WTC11 (cell line): Measurements from ENCODE around the gene DNAAF2. TPM values are rescaled to one million over a fixed set of nuclear protein-coding genes. Genes with fewer than 3 reads are reported as not detected.

ENCODE experiments used
- ATAC-seq: fragments of 200-7000 bp; cut with Tn5 transposase; 2 replicates; pipeline ENCODE4 v1.10.0; 2021; ENCODE audit warnings: mild to moderate bottlenecking, moderate library complexity
- CTCF ChIA-PET: fragments of 300-600 bp; sonication (Branson Sonifier 250); formaldehyde crosslinking; loops from one replicate; lab custom pipeline; 2021; ENCODE audit warnings: antibody characterized with exemption; lab: Charles Lee
- POLR2A ChIA-PET: fragments of 350-600 bp; sonication (Branson Sonifier 250); formaldehyde crosslinking; loops from one replicate; lab custom pipeline; 2021; ENCODE audit warnings: antibody characterized with exemption; lab: Charles Lee
- DNase-seq: peaks from one replicate; pipeline ENCODE4 v3.0.0; 2021; ENCODE audit warnings: low spot score
- H3K27ac Mint-ChIP-seq: 2 replicates; pipeline ENCODE4 v1.8.0; 2021; ENCODE audit warnings: mixed read lengths
- H3K27me3 Mint-ChIP-seq: 2 replicates; pipeline ENCODE4 v1.8.0; 2021; ENCODE audit warnings: low read depth, mild to moderate bottlenecking, moderate library complexity, mixed read lengths
- H3K36me3 Mint-ChIP-seq: 2 replicates; pipeline ENCODE4 v1.8.0; 2021; ENCODE audit warnings: mixed read lengths
- H3K4me1 Mint-ChIP-seq: 2 replicates; pipeline ENCODE4 v1.8.0; 2022; ENCODE audit warnings: mixed read lengths
- H3K4me3 Mint-ChIP-seq: 2 replicates; pipeline ENCODE4 v1.8.0; 2021; ENCODE audit warnings: mild to moderate bottlenecking, moderate library complexity, mixed read lengths
- H3K9me3 Mint-ChIP-seq: 2 replicates; pipeline ENCODE4 v1.8.0; 2021; ENCODE audit warnings: mixed read lengths
- EMX1 ChIP-seq: fragments of 250-450 bp; sonication (Bioruptor Pico); IDR thresholded peaks from 2 replicates; pipeline ENCODE4 v1.8.0; 2021; ENCODE audit warnings: mild to moderate bottlenecking
- FOXP1 ChIP-seq: sonication (generic); formaldehyde crosslinking; IDR thresholded peaks from 2 replicates; pipeline ENCODE4 v1.8.0; 2022; ENCODE audit warnings: missing genetic modification reagents, mild to moderate bottlenecking, moderate library complexity, borderline replicate concordance
- GTF2I ChIP-seq: fragments of 250-450 bp; sonication (Bioruptor Pico); conservative IDR thresholded peaks from 2 replicates; pipeline ENCODE4 v1.4.0; 2021; ENCODE audit warnings: mild to moderate bottlenecking
- KAT7 ChIP-seq: sonication (generic); formaldehyde crosslinking; IDR thresholded peaks from 2 replicates; pipeline ENCODE4 v1.8.1; 2023; ENCODE audit warnings: missing genetic modification reagents, mild to moderate bottlenecking, borderline replicate concordance
- MXD4 ChIP-seq: fragments of 250-450 bp; sonication (Bioruptor Pico); IDR thresholded peaks from 2 replicates; pipeline ENCODE4 v1.8.0; 2021; ENCODE audit warnings: mild to moderate bottlenecking, moderate library complexity, borderline replicate concordance
- NFATC4 ChIP-seq: fragments of 250-450 bp; sonication (Bioruptor Pico); IDR thresholded peaks from 2 replicates; pipeline ENCODE4 v1.9.0; 2021; ENCODE audit warnings: mild to moderate bottlenecking
- PRRX2 ChIP-seq: fragments of 250-450 bp; sonication (Bioruptor Pico); IDR thresholded peaks from 2 replicates; pipeline ENCODE4 v1.8.0; 2021; ENCODE audit warnings: mild to moderate bottlenecking
- TEAD1 ChIP-seq: sonication (generic); formaldehyde crosslinking; IDR thresholded peaks from 2 replicates; pipeline ENCODE4 v1.8.0; 2022; ENCODE audit warnings: mild to moderate bottlenecking, missing genetic modification reagents
- ZBTB21 ChIP-seq: sonication (generic); formaldehyde crosslinking; IDR thresholded peaks from 2 replicates; pipeline ENCODE4 v1.8.1; 2023; ENCODE audit warnings: mild to moderate bottlenecking, missing genetic modification reagents, borderline replicate concordance
- ZNF671 ChIP-seq: fragments of 250-450 bp; sonication (Bioruptor Pico); IDR thresholded peaks from 2 replicates; pipeline ENCODE4 v1.8.0; 2021; ENCODE audit warnings: mild to moderate bottlenecking
- total RNA-seq: library from RNA; stranded (reverse); gene quantifications from 3 replicates; pipeline ENCODE4 v1.2.3, GENCODE V29; 2021
- TF ChIP-seq, protein P1 (sequence below): sonication (generic); formaldehyde crosslinking; IDR thresholded peaks from 2 replicates; pipeline ENCODE4 v1.8.0; 2022; ENCODE audit warnings: mild to moderate bottlenecking, missing genetic modification reagents
- TF ChIP-seq, protein P2 (sequence below): fragments of 250-450 bp; sonication (Bioruptor Pico); IDR thresholded peaks from 2 replicates; pipeline ENCODE4 v1.9.0; 2021; ENCODE audit warnings: mild to moderate bottlenecking
- TF ChIP-seq, protein P3 (sequence below): fragments of 200-600 bp; IDR thresholded peaks from 2 replicates; pipeline ENCODE4 v1.8.0; 2022; ENCODE audit warnings: antibody characterized with exemption
- TF ChIP-seq, protein P4 (sequence below): fragments of 250-450 bp; sonication (Bioruptor Pico); IDR thresholded peaks from 2 replicates; pipeline ENCODE4 v1.9.0; 2021; ENCODE audit warnings: mild to moderate bottlenecking, borderline replicate concordance
- TF ChIP-seq, protein P5 (sequence below): sonication (generic); formaldehyde crosslinking; IDR thresholded peaks from 2 replicates; pipeline ENCODE4 v1.8.1; 2022; ENCODE audit warnings: mild to moderate bottlenecking, moderate library complexity, missing genetic modification reagents
- TF ChIP-seq, protein P6 (sequence below): sonication (generic); formaldehyde crosslinking; IDR thresholded peaks from 2 replicates; pipeline ENCODE4 v1.8.0; 2023; ENCODE audit warnings: missing genetic modification reagents, mild to moderate bottlenecking, borderline replicate concordance

DNAAF2 gene
- total RNA-seq, 1 experiment from 2014 or later = 19.9 TPM

DNA sequence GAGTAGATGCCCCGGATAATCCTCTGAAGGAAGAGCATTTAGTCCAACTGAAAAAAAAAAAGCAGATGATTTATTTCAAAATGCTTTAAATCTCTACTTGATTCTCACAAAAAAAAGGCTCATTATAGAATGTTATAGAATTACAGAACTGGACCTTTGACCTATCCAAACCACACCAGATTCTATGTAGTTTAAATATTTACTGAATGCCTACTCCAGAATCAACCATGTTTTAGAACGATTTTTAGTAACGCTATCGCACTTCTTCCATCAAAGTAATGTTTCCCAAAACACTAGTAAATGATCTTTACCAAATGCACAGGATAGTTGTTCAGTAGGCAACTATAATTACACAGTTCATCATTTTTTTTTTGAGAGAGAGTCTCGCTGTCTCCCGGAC, 51.4 kb downstream of the DNAAF2 start:
- DNase-seq (no peak), ATAC-seq (no peak)
- Mint-ChIP-seq H3K36me3 (peaks cover 46% of the 10 kb centered on the region), H3K4me3 (peak overlapping the region; percentile 95), H3K4me1 (peaks cover 39% of the 10 kb centered on the region), H3K27ac (peak overlapping the region; percentile 97), H3K9me3 (no peaks in the 10 kb centered on the region), H3K27me3 (peaks cover 4% of the 10 kb centered on the region; the same call in 1 of the 2 replicates)
- TF ChIP-seq TEAD1 (CRISPR knock-in tag) (no peak), ZNF671 (CRISPR knock-in tag) (0 out of 2 replicates have a peak, but pooled peaks have one; percentile 10), MXD4 (CRISPR knock-in tag) (no peak), KAT7 (CRISPR knock-in tag) (no peak)
- TF ChIP-seq, protein P1, sequence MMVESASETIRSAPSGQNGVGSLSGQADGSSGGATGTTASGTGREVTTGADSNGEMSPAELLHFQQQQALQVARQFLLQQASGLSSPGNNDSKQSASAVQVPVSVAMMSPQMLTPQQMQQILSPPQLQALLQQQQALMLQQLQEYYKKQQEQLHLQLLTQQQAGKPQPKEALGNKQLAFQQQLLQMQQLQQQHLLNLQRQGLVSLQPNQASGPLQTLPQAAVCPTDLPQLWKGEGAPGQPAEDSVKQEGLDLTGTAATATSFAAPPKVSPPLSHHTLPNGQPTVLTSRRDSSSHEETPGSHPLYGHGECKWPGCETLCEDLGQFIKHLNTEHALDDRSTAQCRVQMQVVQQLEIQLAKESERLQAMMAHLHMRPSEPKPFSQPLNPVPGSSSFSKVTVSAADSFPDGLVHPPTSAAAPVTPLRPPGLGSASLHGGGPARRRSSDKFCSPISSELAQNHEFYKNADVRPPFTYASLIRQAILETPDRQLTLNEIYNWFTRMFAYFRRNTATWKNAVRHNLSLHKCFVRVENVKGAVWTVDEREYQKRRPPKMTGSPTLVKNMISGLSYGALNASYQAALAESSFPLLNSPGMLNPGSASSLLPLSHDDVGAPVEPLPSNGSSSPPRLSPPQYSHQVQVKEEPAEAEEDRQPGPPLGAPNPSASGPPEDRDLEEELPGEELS (CRISPR knock-in tag) = no peak
- TF ChIP-seq, protein P2, sequence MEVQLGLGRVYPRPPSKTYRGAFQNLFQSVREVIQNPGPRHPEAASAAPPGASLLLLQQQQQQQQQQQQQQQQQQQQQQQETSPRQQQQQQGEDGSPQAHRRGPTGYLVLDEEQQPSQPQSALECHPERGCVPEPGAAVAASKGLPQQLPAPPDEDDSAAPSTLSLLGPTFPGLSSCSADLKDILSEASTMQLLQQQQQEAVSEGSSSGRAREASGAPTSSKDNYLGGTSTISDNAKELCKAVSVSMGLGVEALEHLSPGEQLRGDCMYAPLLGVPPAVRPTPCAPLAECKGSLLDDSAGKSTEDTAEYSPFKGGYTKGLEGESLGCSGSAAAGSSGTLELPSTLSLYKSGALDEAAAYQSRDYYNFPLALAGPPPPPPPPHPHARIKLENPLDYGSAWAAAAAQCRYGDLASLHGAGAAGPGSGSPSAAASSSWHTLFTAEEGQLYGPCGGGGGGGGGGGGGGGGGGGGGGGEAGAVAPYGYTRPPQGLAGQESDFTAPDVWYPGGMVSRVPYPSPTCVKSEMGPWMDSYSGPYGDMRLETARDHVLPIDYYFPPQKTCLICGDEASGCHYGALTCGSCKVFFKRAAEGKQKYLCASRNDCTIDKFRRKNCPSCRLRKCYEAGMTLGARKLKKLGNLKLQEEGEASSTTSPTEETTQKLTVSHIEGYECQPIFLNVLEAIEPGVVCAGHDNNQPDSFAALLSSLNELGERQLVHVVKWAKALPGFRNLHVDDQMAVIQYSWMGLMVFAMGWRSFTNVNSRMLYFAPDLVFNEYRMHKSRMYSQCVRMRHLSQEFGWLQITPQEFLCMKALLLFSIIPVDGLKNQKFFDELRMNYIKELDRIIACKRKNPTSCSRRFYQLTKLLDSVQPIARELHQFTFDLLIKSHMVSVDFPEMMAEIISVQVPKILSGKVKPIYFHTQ (CRISPR knock-in tag) = 0 out of 2 replicates have a peak, but pooled peaks have one; percentile 16
- ChIA-PET POLR2A (interaction anchor here (3.9 kb wide), 1 partner anchor 15 kb away, joined by 26 read pairs; the partner anchor contains the start of gene LRR1), CTCF (interaction anchor here (0.8 kb wide), 1 partner anchor 33 kb away, joined by 3 read pairs; no protein-coding TSS in a partner anchor)

DNA sequence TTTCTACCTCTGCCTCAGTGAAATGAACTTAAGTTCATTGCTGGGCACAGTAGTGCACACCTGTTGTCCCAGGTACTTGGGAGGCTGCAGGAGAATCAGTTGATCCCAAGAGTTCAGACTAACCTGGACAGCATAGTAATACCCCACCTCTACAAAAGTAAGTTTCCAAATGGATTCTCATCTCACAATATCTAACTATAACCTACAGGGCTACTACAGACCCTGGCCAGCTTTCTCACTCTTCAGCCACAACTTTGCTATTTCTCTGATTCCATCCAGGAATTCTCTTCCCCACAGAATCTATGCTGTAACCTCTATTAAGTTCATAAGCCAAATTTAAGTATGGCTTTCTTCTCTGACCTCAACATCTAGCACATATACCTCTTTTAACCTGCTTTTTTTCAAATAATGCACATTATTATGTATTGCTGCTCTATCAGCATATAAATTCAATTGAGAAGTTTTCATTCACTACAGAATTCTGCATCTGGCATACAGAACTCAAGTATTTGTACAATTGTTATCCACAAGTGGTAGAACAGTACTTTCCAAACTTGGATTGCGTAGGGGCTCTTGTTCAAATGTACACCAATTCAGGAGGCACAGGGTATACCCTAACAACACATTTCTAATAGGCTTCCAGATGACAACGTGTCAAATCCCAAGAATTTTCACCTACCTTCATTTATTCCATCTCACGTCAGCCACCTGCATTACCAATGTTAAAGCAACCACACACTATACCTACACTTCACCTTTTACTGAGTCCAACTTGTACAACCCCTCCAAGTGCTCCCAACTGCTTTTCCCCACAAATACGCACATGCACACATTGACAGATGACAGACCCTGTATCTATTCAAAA, 52.7 kb downstream of the DNAAF2 start:
- ATAC-seq (peak; percentile 0), DNase-seq (no peak)
- Mint-ChIP-seq H3K27ac (peak overlapping the region; percentile 91), H3K4me3 (peak overlapping the region; percentile 95; the same call in 1 of the 2 replicates), H3K27me3 (peaks cover 4% of the 10 kb centered on the region; the same call in 1 of the 2 replicates), H3K4me1 (peaks cover 39% of the 10 kb centered on the region), H3K9me3 (no peaks in the 10 kb centered on the region), H3K36me3 (peaks cover 53% of the 10 kb centered on the region)
- ChIA-PET CTCF (no interaction called here), POLR2A (interaction anchor here (0.8 kb wide), 1 partner anchor 185 kb away, joined by 5 read pairs; the partner anchor contains the start of gene KLHDC2)
- TF ChIP-seq EMX1 (CRISPR knock-in tag) (peak; percentile 96; the same call in 1 of the 2 replicates), NFATC4 (CRISPR knock-in tag) (peak; percentile 91), GTF2I (CRISPR knock-in tag) (no peak), PRRX2 (CRISPR knock-in tag) (peak; percentile 68), FOXP1 (no peak), ZBTB21 (CRISPR knock-in tag) (no peak)
- TF ChIP-seq, protein P3, sequence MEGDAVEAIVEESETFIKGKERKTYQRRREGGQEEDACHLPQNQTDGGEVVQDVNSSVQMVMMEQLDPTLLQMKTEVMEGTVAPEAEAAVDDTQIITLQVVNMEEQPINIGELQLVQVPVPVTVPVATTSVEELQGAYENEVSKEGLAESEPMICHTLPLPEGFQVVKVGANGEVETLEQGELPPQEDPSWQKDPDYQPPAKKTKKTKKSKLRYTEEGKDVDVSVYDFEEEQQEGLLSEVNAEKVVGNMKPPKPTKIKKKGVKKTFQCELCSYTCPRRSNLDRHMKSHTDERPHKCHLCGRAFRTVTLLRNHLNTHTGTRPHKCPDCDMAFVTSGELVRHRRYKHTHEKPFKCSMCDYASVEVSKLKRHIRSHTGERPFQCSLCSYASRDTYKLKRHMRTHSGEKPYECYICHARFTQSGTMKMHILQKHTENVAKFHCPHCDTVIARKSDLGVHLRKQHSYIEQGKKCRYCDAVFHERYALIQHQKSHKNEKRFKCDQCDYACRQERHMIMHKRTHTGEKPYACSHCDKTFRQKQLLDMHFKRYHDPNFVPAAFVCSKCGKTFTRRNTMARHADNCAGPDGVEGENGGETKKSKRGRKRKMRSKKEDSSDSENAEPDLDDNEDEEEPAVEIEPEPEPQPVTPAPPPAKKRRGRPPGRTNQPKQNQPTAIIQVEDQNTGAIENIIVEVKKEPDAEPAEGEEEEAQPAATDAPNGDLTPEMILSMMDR = no peak
- TF ChIP-seq, protein P4, sequence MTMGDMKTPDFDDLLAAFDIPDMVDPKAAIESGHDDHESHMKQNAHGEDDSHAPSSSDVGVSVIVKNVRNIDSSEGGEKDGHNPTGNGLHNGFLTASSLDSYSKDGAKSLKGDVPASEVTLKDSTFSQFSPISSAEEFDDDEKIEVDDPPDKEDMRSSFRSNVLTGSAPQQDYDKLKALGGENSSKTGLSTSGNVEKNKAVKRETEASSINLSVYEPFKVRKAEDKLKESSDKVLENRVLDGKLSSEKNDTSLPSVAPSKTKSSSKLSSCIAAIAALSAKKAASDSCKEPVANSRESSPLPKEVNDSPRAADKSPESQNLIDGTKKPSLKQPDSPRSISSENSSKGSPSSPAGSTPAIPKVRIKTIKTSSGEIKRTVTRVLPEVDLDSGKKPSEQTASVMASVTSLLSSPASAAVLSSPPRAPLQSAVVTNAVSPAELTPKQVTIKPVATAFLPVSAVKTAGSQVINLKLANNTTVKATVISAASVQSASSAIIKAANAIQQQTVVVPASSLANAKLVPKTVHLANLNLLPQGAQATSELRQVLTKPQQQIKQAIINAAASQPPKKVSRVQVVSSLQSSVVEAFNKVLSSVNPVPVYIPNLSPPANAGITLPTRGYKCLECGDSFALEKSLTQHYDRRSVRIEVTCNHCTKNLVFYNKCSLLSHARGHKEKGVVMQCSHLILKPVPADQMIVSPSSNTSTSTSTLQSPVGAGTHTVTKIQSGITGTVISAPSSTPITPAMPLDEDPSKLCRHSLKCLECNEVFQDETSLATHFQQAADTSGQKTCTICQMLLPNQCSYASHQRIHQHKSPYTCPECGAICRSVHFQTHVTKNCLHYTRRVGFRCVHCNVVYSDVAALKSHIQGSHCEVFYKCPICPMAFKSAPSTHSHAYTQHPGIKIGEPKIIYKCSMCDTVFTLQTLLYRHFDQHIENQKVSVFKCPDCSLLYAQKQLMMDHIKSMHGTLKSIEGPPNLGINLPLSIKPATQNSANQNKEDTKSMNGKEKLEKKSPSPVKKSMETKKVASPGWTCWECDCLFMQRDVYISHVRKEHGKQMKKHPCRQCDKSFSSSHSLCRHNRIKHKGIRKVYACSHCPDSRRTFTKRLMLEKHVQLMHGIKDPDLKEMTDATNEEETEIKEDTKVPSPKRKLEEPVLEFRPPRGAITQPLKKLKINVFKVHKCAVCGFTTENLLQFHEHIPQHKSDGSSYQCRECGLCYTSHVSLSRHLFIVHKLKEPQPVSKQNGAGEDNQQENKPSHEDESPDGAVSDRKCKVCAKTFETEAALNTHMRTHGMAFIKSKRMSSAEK (CRISPR knock-in tag) = peak; percentile 13; the same call in 1 of the 2 replicates
- TF ChIP-seq, protein P5, sequence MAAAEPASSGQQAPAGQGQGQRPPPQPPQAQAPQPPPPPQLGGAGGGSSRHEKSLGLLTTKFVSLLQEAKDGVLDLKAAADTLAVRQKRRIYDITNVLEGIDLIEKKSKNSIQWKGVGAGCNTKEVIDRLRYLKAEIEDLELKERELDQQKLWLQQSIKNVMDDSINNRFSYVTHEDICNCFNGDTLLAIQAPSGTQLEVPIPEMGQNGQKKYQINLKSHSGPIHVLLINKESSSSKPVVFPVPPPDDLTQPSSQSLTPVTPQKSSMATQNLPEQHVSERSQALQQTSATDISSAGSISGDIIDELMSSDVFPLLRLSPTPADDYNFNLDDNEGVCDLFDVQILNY = no peak
- TF ChIP-seq, protein P6, sequence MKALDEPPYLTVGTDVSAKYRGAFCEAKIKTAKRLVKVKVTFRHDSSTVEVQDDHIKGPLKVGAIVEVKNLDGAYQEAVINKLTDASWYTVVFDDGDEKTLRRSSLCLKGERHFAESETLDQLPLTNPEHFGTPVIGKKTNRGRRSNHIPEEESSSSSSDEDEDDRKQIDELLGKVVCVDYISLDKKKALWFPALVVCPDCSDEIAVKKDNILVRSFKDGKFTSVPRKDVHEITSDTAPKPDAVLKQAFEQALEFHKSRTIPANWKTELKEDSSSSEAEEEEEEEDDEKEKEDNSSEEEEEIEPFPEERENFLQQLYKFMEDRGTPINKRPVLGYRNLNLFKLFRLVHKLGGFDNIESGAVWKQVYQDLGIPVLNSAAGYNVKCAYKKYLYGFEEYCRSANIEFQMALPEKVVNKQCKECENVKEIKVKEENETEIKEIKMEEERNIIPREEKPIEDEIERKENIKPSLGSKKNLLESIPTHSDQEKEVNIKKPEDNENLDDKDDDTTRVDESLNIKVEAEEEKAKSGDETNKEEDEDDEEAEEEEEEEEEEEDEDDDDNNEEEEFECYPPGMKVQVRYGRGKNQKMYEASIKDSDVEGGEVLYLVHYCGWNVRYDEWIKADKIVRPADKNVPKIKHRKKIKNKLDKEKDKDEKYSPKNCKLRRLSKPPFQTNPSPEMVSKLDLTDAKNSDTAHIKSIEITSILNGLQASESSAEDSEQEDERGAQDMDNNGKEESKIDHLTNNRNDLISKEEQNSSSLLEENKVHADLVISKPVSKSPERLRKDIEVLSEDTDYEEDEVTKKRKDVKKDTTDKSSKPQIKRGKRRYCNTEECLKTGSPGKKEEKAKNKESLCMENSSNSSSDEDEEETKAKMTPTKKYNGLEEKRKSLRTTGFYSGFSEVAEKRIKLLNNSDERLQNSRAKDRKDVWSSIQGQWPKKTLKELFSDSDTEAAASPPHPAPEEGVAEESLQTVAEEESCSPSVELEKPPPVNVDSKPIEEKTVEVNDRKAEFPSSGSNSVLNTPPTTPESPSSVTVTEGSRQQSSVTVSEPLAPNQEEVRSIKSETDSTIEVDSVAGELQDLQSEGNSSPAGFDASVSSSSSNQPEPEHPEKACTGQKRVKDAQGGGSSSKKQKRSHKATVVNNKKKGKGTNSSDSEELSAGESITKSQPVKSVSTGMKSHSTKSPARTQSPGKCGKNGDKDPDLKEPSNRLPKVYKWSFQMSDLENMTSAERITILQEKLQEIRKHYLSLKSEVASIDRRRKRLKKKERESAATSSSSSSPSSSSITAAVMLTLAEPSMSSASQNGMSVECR (CRISPR knock-in tag) = no peak
